HK-2 (cell line): ENCODE data around the gene UBLCP1.
A peak's percentile ranks its signal among the peaks of the same experiment; 100 is the strongest.

Experiments
- DNase-seq: peaks from one replicate; pipeline ENCODE4 v3.0.0-alpha.2; 2018; ENCODE audit not compliant: unreplicated experiment

Gene UBLCP1

GRCh38 chr5:159311063-159311462 lies 48.0 kb downstream of the UBLCP1 start:
- no peak for DNase-seq

DNA sequence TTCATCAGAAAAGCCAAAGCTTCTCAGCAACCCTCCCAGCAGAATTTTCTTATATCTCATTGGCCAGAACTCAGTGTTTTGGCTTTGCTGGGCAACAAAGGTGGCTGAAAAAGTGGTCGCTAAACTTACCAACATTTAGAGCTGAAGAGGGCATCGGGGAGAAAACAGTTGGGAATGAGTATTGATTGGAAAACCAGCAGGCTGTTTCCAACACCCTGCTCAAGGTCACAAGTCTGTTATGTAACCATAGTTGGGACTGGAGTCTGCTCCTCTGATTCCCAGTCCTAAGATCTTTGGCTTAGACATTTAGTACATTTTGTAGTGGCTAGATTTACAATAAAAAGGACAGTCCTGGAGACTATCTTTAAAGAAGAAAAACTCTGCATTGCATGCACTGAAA lies 50.1 kb downstream of the UBLCP1 start:
- DNase-seq, result no peak

DNA sequence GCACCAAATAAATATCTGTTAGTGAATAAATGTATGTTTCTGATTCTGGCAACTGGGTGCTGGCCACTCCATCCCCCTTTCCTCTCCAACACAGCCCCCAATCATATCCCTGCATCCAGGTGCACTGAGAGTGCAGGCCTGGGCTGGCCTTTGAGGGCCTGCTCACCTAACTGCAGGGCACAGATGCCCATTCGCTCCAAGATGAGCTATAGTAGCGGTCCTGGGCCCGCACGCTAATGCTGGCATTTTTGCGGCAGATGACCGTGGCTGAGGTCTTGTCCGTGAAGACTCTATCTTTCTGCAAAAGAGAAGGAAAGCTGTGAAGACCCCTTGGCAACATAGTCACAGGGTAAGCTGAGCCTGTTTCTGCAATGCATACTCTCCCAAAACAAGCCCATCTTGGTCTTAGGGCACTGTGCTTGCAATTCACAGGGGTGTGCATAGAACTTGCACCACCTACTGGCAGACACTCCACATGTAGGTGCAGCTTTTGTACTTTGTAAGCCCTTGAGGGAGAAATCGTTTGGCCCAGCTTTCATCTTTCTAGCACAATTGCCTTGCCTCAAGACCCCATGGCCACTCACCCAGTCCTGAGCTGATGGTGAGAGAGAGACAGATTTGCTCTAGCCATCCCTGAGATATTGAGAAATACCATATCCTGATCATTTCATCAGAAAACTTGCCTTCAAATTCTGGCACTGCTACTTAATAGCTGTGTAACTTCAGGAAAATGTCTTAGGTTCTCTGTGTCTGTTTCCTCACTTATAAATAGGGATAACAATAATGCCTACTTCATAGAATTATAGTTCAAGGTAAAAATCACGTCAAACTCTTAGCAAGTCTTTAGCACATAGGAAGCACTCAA lies 53.7 kb downstream of the UBLCP1 start:
- DNase-seq, result no peak

DNA sequence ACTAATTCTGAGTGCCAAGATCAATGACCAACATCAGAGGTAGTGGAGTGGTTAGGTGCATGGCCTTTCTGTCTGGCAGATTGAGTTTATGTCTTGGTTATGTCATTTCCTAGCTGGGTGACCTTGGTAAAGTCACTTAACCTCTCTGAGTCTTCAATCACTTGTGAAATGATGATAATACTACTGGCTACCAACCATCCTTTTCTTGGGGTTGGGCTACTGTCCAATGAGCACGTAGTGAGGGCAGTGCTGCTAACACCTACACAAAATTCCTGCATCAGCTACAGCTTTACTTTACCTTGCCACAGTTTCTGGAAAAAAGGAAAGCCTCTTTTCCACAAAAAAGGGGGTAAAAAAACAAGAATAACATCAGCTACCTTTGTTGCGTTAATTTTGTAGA lies 54.8 kb downstream of the UBLCP1 start:
- DNase-seq, result no peak

DNA sequence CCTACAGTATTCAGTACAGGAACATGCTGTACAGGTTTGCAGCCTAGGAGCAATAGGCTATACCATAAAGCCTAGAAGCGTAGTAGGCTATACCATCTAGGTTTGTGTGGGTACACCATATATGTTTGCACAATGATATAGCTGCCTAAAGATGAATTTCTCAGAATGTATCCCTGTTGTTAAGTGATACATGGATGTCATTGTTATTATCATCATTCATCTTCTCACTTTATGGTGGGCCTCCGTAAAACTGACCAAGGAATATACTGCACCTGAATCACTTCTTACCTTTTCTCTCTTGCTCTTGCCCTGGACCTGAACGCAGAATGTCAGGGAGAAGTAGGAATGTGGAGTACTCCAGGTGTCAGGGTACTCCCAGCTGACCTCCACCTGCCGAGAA lies 55.4 kb downstream of the UBLCP1 start:
- no peak for DNase-seq

DNA sequence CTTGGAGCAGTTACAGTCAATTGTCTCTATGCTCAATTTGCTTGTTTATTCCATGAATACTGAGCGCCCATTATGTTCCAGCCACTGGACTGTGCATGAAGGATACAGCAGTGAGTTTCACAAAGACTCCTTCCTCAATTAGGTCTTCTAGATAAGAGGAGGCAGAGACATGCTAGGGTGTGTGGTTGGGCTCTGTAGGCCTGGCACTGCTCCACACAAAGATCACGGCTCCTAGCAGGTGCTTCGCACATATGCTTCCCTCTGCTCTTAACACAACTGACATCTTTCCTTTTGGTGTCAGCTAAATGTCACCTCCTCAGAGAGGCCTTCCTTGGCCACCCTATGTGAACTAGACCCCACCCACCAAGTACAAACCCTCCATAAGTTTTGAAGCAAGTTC lies 56.3 kb downstream of the UBLCP1 start:
- no peak for DNase-seq

- DNase-seq, result no peak
These were observed 56.7 kb downstream of the UBLCP1 start for GRCh38 chr5:159319832-159320231.

- no peak for DNase-seq
These were observed 59.1 kb downstream of the UBLCP1 start for GRCh38 chr5:159322180-159322579.

GRCh38 chr5:159324102-159324755 lies 61.1 kb downstream of the UBLCP1 start:
- DNase-seq, result peak; percentile 23

DNA sequence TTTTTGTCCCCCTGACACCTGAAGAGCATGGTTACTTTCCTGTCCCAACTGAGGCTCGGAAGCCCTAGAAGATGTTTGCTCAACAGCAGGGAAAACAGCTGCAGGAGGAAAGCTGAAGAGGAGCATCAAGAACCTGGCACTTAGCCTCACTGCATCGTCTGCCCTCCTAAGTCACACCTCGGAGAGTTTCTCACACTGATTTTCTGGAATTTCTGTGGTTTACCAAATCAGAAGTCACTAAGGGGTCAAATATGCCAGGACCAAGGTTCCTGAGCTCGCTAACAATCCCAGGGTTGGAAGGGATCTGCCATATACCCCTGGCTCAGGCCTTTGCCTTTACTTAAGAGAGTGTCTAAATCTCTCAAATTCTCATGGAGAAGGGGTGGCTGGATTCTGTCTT lies 61.9 kb downstream of the UBLCP1 start:
- DNase-seq, result no peak

- DNase-seq, result no peak
These were observed 67.2 kb downstream of the UBLCP1 start, which contains the start of gene IL12B for GRCh38 chr5:159330131-159330800. IL12B (minus strand) TSS chr5:159330487; CDS start chr5:159326782, 3,705 bp downstream.

DNA sequence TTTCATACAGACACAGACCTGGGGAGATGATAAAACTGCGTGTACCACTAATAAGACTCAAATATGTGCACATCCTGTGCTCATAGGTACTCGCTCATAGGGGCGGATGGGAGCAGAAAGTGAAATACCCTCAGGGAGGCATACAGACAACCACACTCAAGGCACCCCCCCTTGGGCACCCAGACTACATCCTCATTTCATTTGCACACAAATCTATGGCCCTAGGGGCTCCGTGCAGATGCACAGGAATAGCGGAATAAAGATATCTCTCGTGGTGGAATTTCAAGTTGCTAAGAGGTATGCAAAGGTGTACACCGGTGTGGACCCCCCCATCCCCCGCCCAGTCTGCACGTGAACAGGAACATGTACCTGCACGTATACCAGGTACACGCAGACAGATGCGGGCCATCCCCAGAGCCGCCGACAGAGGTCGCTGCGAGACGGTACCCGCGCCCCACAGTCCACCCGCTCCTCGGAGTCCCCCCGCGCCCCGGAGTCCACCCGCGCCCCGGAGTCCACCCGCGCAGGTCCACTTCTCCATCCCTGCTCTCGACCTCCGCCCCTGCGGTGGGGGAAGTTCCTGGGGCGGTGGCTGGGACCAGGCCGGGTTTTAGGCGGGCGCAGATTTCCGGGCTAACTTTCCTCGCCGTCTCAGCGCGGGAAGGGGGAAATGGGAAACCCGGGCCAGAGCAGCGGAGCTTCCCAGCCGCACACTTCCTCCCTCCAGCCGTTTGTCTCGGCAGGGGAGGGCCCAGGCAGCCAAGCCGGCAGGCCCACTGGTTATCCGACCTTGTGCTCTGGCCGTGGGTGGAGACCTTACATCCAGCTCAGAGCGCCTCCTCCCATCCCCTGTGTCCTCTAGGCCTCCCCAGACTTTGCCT lies 68.2 kb downstream of the UBLCP1 start:
- DNase-seq, result peak; percentile 71

DNA sequence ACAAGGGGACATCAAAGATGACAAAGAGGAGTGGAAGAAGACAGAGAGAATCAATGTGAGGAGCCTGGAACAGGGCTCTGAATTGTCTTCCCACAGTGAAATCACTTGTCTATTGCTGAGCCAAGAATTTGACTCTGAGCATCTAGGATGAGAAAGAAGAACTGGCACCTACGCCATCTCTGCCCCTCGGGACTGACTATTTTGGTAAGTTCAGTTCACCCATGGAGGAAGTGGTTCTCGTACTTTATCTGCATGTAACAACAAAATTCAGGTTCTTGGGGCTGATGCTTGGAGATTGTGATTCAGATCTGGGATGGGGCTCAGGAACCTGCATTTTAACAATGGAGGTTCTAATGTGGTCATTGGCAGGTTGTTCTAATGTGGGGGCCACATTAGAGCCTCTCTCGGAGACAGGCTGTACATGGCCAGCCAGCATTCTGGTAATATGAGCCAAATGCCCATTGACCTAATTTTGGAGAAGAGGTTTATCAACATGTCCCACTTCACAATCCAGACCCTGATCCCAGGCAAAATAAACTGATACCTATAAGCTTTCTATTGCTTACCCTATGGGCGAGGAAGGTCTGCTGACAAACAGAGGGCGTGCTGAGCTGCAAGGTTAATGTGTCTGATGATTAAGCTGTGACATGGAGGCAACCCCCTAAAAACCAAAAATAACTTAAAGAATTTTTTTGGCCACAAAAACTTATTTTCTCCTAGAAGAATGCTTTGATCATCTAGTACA lies 69.9 kb downstream of the UBLCP1 start:
- no peak for DNase-seq

GRCh38 chr5:159333545-159333925 lies 70.4 kb downstream of the UBLCP1 start:
- no peak for DNase-seq
